ENCODE results near the gene PRKX.

DNA sequence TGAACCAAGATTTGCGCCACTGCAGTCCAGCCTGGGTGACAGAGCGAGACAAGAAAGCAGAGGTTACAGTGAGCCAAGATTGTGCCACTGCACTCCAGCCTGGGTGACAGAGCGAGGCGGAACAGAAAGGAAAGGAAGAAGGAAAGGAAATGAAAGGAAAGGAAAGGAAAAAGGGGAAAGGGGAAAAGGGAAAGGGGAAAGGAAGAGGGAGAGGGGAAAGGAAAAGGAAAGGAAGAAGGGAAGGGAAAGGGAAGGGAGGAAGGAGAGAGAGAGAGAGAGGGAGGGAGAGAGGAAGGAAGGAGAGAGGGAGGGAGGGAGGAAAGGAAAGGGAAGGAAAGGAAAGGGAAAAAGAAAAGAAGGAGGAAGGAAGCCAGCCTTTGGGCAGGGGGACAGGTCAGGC, 76.6 kb downstream of the PRKX start:
- TF ChIP-seq, protein P1, sequence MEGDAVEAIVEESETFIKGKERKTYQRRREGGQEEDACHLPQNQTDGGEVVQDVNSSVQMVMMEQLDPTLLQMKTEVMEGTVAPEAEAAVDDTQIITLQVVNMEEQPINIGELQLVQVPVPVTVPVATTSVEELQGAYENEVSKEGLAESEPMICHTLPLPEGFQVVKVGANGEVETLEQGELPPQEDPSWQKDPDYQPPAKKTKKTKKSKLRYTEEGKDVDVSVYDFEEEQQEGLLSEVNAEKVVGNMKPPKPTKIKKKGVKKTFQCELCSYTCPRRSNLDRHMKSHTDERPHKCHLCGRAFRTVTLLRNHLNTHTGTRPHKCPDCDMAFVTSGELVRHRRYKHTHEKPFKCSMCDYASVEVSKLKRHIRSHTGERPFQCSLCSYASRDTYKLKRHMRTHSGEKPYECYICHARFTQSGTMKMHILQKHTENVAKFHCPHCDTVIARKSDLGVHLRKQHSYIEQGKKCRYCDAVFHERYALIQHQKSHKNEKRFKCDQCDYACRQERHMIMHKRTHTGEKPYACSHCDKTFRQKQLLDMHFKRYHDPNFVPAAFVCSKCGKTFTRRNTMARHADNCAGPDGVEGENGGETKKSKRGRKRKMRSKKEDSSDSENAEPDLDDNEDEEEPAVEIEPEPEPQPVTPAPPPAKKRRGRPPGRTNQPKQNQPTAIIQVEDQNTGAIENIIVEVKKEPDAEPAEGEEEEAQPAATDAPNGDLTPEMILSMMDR (IDR thresholded peaks at IDR 0.05; ENCODE audit: borderline replicate concordance, extremely low read depth, low read length, poor library complexity, severe bottlenecking): no peak
- TF ChIP-seq EZH2 (IDR thresholded peaks at IDR 0.05; ENCODE audit: borderline replicate concordance, low read depth, low read length, severe bottlenecking): no peak
